Liver (tissue), 3 donors: ENCODE measurements around the gene SCYL3.

ENCODE experiments used
- GABPA ChIP-seq, 2 donors: IDR thresholded peaks in 1 of 2; conservative IDR thresholded peaks in 1 of 2; 2 replicates each; pipeline ENCODE4 v1.6.1; 2016; ENCODE audit warnings: antibody characterized with exemption in 2 of 2, mild to moderate bottlenecking in 1 of 2, moderate library complexity in 1 of 2
- HNF4G ChIP-seq: IDR thresholded peaks from 2 replicates; pipeline ENCODE4 v1.6.1; 2016; ENCODE audit warnings: antibody characterized with exemption
- JUND ChIP-seq, 2 donors: IDR thresholded peaks; 2 replicates each; pipeline ENCODE4 v1.6.1; 2016; ENCODE audit warnings: antibody characterized with exemption in 2 of 2
- RAD21 ChIP-seq, 2 donors: IDR thresholded peaks; 2 replicates each; pipeline ENCODE4 v1.6.1; 2016; ENCODE audit warnings: antibody characterized with exemption in 2 of 2, mild to moderate bottlenecking in 2 of 2
- YY1 ChIP-seq: IDR thresholded peaks from 2 replicates; pipeline ENCODE4 v1.6.1; 2016; ENCODE audit warnings: antibody characterized with exemption, mild to moderate bottlenecking
- TF ChIP-seq, protein P1 (sequence below): fragments of 150-350 bp; IDR thresholded peaks from 2 replicates; pipeline ENCODE4 v1.5.1; 2017; ENCODE audit warnings: improper control_type of control experiment, low read depth, low read length; ENCODE audit not compliant: missing input control
- TF ChIP-seq, protein P2 (sequence below): IDR thresholded peaks from 2 replicates; pipeline ENCODE4 v1.6.1; 2016; ENCODE audit warnings: antibody characterized with exemption
- TF ChIP-seq, protein P3 (sequence below): IDR thresholded peaks from 2 replicates; pipeline ENCODE4 v1.6.1; 2016; ENCODE audit warnings: antibody characterized with exemption
- donor health status: healthy.
- donor health status: healthy.

DNA sequence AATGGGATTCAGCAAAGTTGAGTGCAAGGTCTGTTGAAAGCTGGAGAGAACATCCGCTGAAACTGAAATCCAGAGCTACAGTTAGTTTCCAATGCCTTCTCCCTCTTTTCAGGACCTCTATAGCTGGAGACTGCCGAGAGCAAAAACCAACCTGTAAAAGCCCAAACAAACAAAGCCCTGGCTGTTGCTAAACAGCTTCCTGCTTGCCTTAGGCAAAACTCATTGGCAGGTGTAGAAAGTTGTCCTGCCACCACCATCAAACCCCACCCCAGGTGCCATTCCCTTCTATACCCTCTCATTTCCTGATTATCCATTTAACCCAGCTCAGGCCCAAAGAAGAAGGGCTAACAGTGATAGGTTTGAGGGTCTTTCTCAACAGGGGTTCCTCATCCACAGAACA is 24.7 kb downstream of the SCYL3 start:
- TF ChIP-seq, protein P1, sequence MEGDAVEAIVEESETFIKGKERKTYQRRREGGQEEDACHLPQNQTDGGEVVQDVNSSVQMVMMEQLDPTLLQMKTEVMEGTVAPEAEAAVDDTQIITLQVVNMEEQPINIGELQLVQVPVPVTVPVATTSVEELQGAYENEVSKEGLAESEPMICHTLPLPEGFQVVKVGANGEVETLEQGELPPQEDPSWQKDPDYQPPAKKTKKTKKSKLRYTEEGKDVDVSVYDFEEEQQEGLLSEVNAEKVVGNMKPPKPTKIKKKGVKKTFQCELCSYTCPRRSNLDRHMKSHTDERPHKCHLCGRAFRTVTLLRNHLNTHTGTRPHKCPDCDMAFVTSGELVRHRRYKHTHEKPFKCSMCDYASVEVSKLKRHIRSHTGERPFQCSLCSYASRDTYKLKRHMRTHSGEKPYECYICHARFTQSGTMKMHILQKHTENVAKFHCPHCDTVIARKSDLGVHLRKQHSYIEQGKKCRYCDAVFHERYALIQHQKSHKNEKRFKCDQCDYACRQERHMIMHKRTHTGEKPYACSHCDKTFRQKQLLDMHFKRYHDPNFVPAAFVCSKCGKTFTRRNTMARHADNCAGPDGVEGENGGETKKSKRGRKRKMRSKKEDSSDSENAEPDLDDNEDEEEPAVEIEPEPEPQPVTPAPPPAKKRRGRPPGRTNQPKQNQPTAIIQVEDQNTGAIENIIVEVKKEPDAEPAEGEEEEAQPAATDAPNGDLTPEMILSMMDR: no peak
- TF ChIP-seq HNF4G (no peak), YY1 (no peak), RAD21 (IDR thresholded peaks at IDR 0.05) (no peak), GABPA (IDR thresholded peaks at IDR 0.05 in 1 of 2, conservative IDR thresholded peaks at IDR 0.05 in 1 of 2) (no peak), JUND (IDR thresholded peaks at IDR 0.05) (no peak)
- TF ChIP-seq, protein P2, sequence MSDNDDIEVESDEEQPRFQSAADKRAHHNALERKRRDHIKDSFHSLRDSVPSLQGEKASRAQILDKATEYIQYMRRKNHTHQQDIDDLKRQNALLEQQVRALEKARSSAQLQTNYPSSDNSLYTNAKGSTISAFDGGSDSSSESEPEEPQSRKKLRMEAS: no peak
- TF ChIP-seq, protein P3, sequence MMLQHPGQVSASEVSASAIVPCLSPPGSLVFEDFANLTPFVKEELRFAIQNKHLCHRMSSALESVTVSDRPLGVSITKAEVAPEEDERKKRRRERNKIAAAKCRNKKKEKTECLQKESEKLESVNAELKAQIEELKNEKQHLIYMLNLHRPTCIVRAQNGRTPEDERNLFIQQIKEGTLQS: no peak
